GM12878 (cell line): ENCODE results near the gene CAMTA2. TPM values are rescaled to one million over a fixed set of nuclear protein-coding genes. Genes with fewer than 3 reads are reported as not detected.

ENCODE experiments used
- ATAC-seq: fragments of 200-7000 bp; cut with Tn5 transposase; 3 replicates; pipeline ENCODE4 v1.9.1; 2020; ENCODE audit warnings: mild to moderate bottlenecking, moderate library complexity
- BruUV-seq: library from RNA; stranded (reverse); fragments of 400-500 nt; replicated peaks from 2 replicates; lab custom pipeline; 2021; lab: Mats Ljungman, UMichigan
- CTCF ChIA-PET: fragments of 300-600 bp; sonication (Branson Sonifier 250); formaldehyde crosslinking; extraction: SDS; loops from one replicate; lab custom pipeline; 2021; ENCODE audit warnings: inconsistent platforms; lab: Yijun Ruan, JAX
- POLR2A ChIA-PET: fragments of 350-600 bp; formaldehyde crosslinking; extraction: SDS; loops from one replicate; lab custom pipeline; 2021; ENCODE audit warnings: inconsistent platforms; lab: Charles Lee
- RAD21 ChIA-PET: fragments of 300-600 bp; sonication (Branson Sonifier 250); formaldehyde crosslinking; loops from one replicate; lab custom pipeline; 2023; ENCODE audit warnings: antibody characterized with exemption; ENCODE audit not compliant: unreplicated experiment; lab: Charles Lee
- SMC1A ChIA-PET: fragments of 300-600 bp; sonication (Branson Sonifier 250); formaldehyde crosslinking; loops from one replicate; lab custom pipeline; 2023; ENCODE audit not compliant: unreplicated experiment, uncharacterized antibody; lab: Charles Lee
- DNase-seq: peaks from one replicate; pipeline ENCODE4 v3.0.0-alpha.2; 2011; ENCODE audit warnings: low read depth, low spot score
- FAIRE-seq: peaks from 3 replicates; lab custom pipeline; 2011; peaks lifted over from hg19 to GRCh38; lab: Jason Lieb, UNC
- H2AFZ ChIP-seq: 2 replicates; pipeline ENCODE4 v1.6.0; 2011; ENCODE audit warnings: low read depth, low read length, control low read depth; ENCODE audit not compliant: control insufficient read depth
- H3K27ac ChIP-seq: 2 replicates; pipeline ENCODE4 v1.5.1; 2011; ENCODE audit warnings: control low read depth; ENCODE audit not compliant: control insufficient read depth, insufficient read depth
- H3K27me3 ChIP-seq, 2 experiments: replicated peaks in 1 of 2; 2 replicates each; pipeline versions ENCODE4 v1.6.0 to v1.6.1; 2011; ENCODE audit warnings: low read length in 1 of 2; ENCODE audit not compliant: control insufficient read depth in 2 of 2, insufficient read depth in 2 of 2
- H3K36me3 ChIP-seq, 2 experiments: 2 replicates each; pipeline ENCODE4 v1.5.1; 2011; ENCODE audit warnings: low read length in 1 of 2; ENCODE audit not compliant: control insufficient read depth in 2 of 2, insufficient read depth in 2 of 2
- H3K4me1 ChIP-seq: 2 replicates; pipeline ENCODE4 v1.6.1; 2011; ENCODE audit warnings: mild to moderate bottlenecking, low read length, moderate library complexity, mixed read lengths; ENCODE audit not compliant: control insufficient read depth, insufficient read depth
- H3K4me2 ChIP-seq: 2 replicates; pipeline ENCODE4 v1.6.0; 2011; ENCODE audit warnings: control low read depth; ENCODE audit not compliant: control insufficient read depth, insufficient read depth
- H3K4me3 ChIP-seq: fragments of 200-600 bp; sonication (generic); 2 replicates; pipeline ENCODE4 v1.5.1; 2016
- H3K79me2 ChIP-seq: 2 replicates; pipeline ENCODE4 v1.6.0; 2011; ENCODE audit warnings: low read length; ENCODE audit not compliant: control insufficient read depth, insufficient read depth
- H3K9ac ChIP-seq: 2 replicates; pipeline ENCODE4 v1.8.0; 2011; ENCODE audit warnings: low read length, control low read depth, mixed read lengths; ENCODE audit not compliant: control insufficient read depth, insufficient read depth
- H3K9me3 ChIP-seq: replicated peaks from 3 replicates; pipeline ENCODE4 v1.5.1; 2011; ENCODE audit warnings: mild to moderate bottlenecking, low read length; ENCODE audit not compliant: control insufficient read depth, insufficient read depth
- H4K20me1 ChIP-seq: 2 replicates; pipeline ENCODE4 v1.6.0; 2011; ENCODE audit not compliant: control insufficient read depth, insufficient read depth
- CBX5 ChIP-seq: sonication (generic); IDR thresholded peaks from 2 replicates; pipeline ENCODE4 v1.6.1; 2016; ENCODE audit warnings: low read depth, moderate library complexity, mild to moderate bottlenecking, inconsistent platforms
- CHD1 ChIP-seq: IDR thresholded peaks from 2 replicates; pipeline ENCODE4 v1.6.1; 2012; ENCODE audit warnings: low read depth, low read length, improper control_type of control experiment
- EED ChIP-seq: sonication (generic); IDR thresholded peaks from 2 replicates; pipeline ENCODE4 v1.6.1; 2016; ENCODE audit warnings: antibody characterized with exemption, low read depth
- FOS ChIP-seq: IDR thresholded peaks from 3 replicates; pipeline ENCODE4 v1.6.1; 2011; ENCODE audit warnings: borderline replicate concordance; ENCODE audit not compliant: insufficient read length; ENCODE audit errors: extremely low read depth
- GATAD2B ChIP-seq: fragments of 450-650 bp; conservative IDR thresholded peaks from 2 replicates; pipeline ENCODE4 v1.6.1; 2017; ENCODE audit warnings: low read depth, mild to moderate bottlenecking, moderate library complexity
- IRF5 ChIP-seq: fragments of 450-650 bp; IDR thresholded peaks from 2 replicates; pipeline ENCODE4 v1.6.1; 2017; ENCODE audit warnings: borderline replicate concordance
- JUNB ChIP-seq: IDR thresholded peaks from 2 replicates; pipeline ENCODE4 v1.6.1; 2016; ENCODE audit warnings: antibody characterized with exemption, mild to moderate bottlenecking
- KAT2A ChIP-seq: conservative IDR thresholded peaks from 2 replicates; pipeline ENCODE4 v1.6.1; 2011; ENCODE audit warnings: low read depth, low read length; ENCODE audit not compliant: control insufficient read depth
- NR2C1 ChIP-seq: fragments of 450-650 bp; IDR thresholded peaks from 2 replicates; pipeline ENCODE4 v1.6.1; 2017; ENCODE audit warnings: antibody characterized with exemption, mild to moderate bottlenecking, moderate library complexity
- NRF1 ChIP-seq: conservative IDR thresholded peaks from 2 replicates; pipeline ENCODE4 v1.6.1; 2011; ENCODE audit warnings: mild to moderate bottlenecking, low read depth, low read length, improper control_type of control experiment
- PAX5 ChIP-seq: IDR thresholded peaks from 2 replicates; pipeline ENCODE4 v1.6.1; 2011; ENCODE audit warnings: low read depth, low read length, borderline replicate concordance
- PBX3 ChIP-seq: IDR thresholded peaks from 2 replicates; pipeline ENCODE4 v1.6.1; 2011; ENCODE audit warnings: mild to moderate bottlenecking, low read depth, low read length, moderate library complexity; ENCODE audit not compliant: insufficient replicate concordance
- PKNOX1 ChIP-seq: fragments of 450-650 bp; IDR thresholded peaks from 2 replicates; pipeline ENCODE4 v1.6.1; 2016; ENCODE audit warnings: mild to moderate bottlenecking
- POLR2AphosphoS5 ChIP-seq: IDR thresholded peaks from 2 replicates; pipeline ENCODE4 v1.6.1; 2011; ENCODE audit warnings: mild to moderate bottlenecking, low read length, inconsistent platforms
- RELB ChIP-seq: fragments of 450-650 bp; IDR thresholded peaks from 2 replicates; pipeline ENCODE4 v1.6.1; 2017; ENCODE audit warnings: low read depth, mild to moderate bottlenecking, moderate library complexity
- STAT1 ChIP-seq: fragments of 450-650 bp; conservative IDR thresholded peaks from 2 replicates; pipeline ENCODE4 v1.6.1; 2014; ENCODE audit warnings: antibody characterized with exemption, mild to moderate bottlenecking
- TBL1XR1 ChIP-seq: IDR thresholded peaks from 2 replicates; pipeline ENCODE4 v1.6.1; 2012; ENCODE audit warnings: low read depth, low read length, improper control_type of control experiment
- TCF3 ChIP-seq: IDR thresholded peaks from 2 replicates; pipeline ENCODE4 v1.6.1; 2012; ENCODE audit warnings: low read depth, mild to moderate bottlenecking, low read length, borderline replicate concordance; ENCODE audit not compliant: insufficient read depth
- TCF7 ChIP-seq: IDR thresholded peaks from 2 replicates; pipeline ENCODE4 v1.6.1; 2014; ENCODE audit warnings: antibody characterized with exemption, borderline replicate concordance
- YY1 ChIP-seq: IDR thresholded peaks from 2 replicates; pipeline ENCODE4 v1.6.1; 2011; ENCODE audit warnings: low read depth, mild to moderate bottlenecking, low read length
- ZBED1 ChIP-seq: IDR thresholded peaks from 2 replicates; pipeline ENCODE4 v1.6.1; 2016; ENCODE audit warnings: borderline replicate concordance
- ZNF622 ChIP-seq: fragments of 450-650 bp; IDR thresholded peaks from 2 replicates; pipeline ENCODE4 v1.6.1; 2017; ENCODE audit warnings: mild to moderate bottlenecking, inconsistent platforms
- ZZZ3 ChIP-seq: IDR thresholded peaks from 2 replicates; pipeline ENCODE4 v1.6.1; 2011; ENCODE audit warnings: low read depth; ENCODE audit not compliant: control insufficient read depth, insufficient read length
- WGBS: methylation state at CpG from one replicate; pipeline ENCODE4 v1.1.6; 2016; ENCODE audit warnings: low lambda C conversion rate; ENCODE audit not compliant: insufficient replicate concordance, insufficient coverage; ENCODE audit errors: missing lambda C conversion rate; 5-methylcytosine and 5-hydroxymethylcytosine counted together
- in situ Hi-C: fragments of 300-500 bp; cut with MboI; formaldehyde crosslinking; loops from 9 replicates; pipeline ENCODE4 v1.14.3; 2018; ENCODE audit warnings: mixed read lengths
- intact Hi-C: fragments of 100-400 bp; cut with micrococcal nuclease; formaldehyde crosslinking; loops from one replicate; pipeline ENCODE4 v1.14.2; 2022; ENCODE audit not compliant: unreplicated experiment
- polyA plus RNA-seq, 11 experiments: library from polyadenylated mRNA; depleted of rRNA in 4 of 11; unstranded in 6 of 11; stranded (reverse) in 5 of 11; fragments of >200 nt; fragmentation: Nextera tagmentation in 4 of 11; fragmentation: Illumina TruSeq in 1 of 11; extraction: Ambion mirVana in 4 of 11; extraction: Trizol in 1 of 11; gene quantifications; 1 replicate in 1 of 11; 2 replicates in 10 of 11; pipeline versions ENCODE4 v1.2.1 to v1.2.3, GENCODE V29; 2011 to 2016; ENCODE audit warnings: inconsistent platforms in 2 of 11, missing spikeins in 2 of 11, low read depth in 1 of 11
- total RNA-seq, 4 experiments: library from RNA; depleted of rRNA in 3 of 4; stranded (reverse); fragments of >200 nt in 3 of 4; fragmentation: Illumina TruSeq in 1 of 4; extraction: Trizol in 1 of 4; gene quantifications; 2 replicates each; pipeline versions ENCODE4 v1.2.1 to v1.2.3, GENCODE V29; 2013 to 2021

CAMTA2 gene
- total and polyA plus RNA-seq, 10 of the 15 experiments (the other 5 are each of a cell fraction or from before 2014, with no cell fraction given), result 0.42 to 29.3 (median 11.2) TPM

GRCh38 chr17:5011928-5012327 lies 24.5 kb upstream of the CAMTA2 start:
- ChIA-PET POLR2A (no interaction called here), RAD21 (no interaction called here), SMC1A (interaction anchor here (0.6 kb wide), 1 partner anchor 23 kb away, joined by 3 read pairs; no protein-coding TSS in a partner anchor), CTCF (no interaction called here)
- Histone ChIP-seq H4K20me1 (no peaks in the 10 kb centered on the region), H3K79me2 (no peaks in the 10 kb centered on the region), H3K4me1 (peaks cover 19% of the 10 kb centered on the region), H3K9ac (no peak overlapping the region), H2AFZ (no peak overlapping the region), H3K27ac (peak overlapping the region; percentile 34; the same call in 1 of the 2 replicates), H3K9me3 (no peaks in the 10 kb centered on the region), H3K36me3 (peaks cover 10 to 13% of the 10 kb centered on the region in 2 experiments), H3K4me3 (no peak overlapping the region), H3K4me2 (peak overlapping the region; percentile 60), H3K27me3 (no peaks in the 10 kb centered on the region)
- intact Hi-C loops (no loop called here), in situ Hi-C loops (no loop called here)
- ATAC-seq, result peak; percentile 80
- FAIRE-seq, result peak; percentile 84
- DNase-seq, result peak; percentile 53
- BruUV-seq, result no TSS peak
- 14% methylated on average over 6 of the region's 6 CpGs for WGBS
- TF ChIP-seq KAT2A (no peak), PKNOX1 (peak; percentile 49), JUNB (peak; percentile 72), TCF7 (no peak), ZNF622 (no peak), YY1 (no peak), EED (peak; percentile 48; the same call in 1 of the 2 replicates), GATAD2B (no peak), FOS (no peak), PBX3 (no peak), NR2C1 (no peak), POLR2AphosphoS5 (no peak), CHD1 (no peak), TBL1XR1 (no peak), ZBED1 (no peak), TCF3 (no peak), RELB (no peak), PAX5 (peak; percentile 31; the same call in 1 of the 2 replicates), STAT1 (no peak), IRF5 (no peak), ZZZ3 (no peak), NRF1 (no peak), CBX5 (no peak)
